Mucosa of stomach (tissue), 1 donor: ENCODE measurements around the gene MEIS1.
A peak's percentile ranks its signal among the peaks of the same experiment; 100 is the strongest.
"Not testable (repeated sequence)": the region's sequence is repeated elsewhere in the genome, so short reads cannot be mapped to it uniquely, and the experiment has no call there.

ENCODE experiments used
- H3K27me3 ChIP-seq: one replicate; pipeline ENCODE4 v1.7.0; 2013; ENCODE audit warnings: mild to moderate bottlenecking, low read length; ENCODE audit not compliant: control insufficient read depth, insufficient read depth
- H3K36me3 ChIP-seq: one replicate; pipeline ENCODE4 v1.7.0; 2013; ENCODE audit warnings: low read length; ENCODE audit not compliant: control insufficient read depth, insufficient read depth
- H3K4me1 ChIP-seq: one replicate; pipeline ENCODE4 v1.7.0; 2013; ENCODE audit warnings: mild to moderate bottlenecking, low read length; ENCODE audit not compliant: control insufficient read depth, insufficient read depth
- H3K4me3 ChIP-seq: one replicate; pipeline ENCODE4 v1.7.0; 2013; ENCODE audit warnings: low read length
- H3K9ac ChIP-seq: one replicate; pipeline ENCODE4 v1.7.0; 2013; ENCODE audit warnings: mild to moderate bottlenecking, low read length, moderate library complexity
- H3K9me3 ChIP-seq: one replicate; pipeline ENCODE4 v1.7.0; 2013; ENCODE audit warnings: mild to moderate bottlenecking, low read length, moderate library complexity; ENCODE audit not compliant: control insufficient read depth
- donor health status: Pancreatic carcinoma.

Gene MEIS1

DNA sequence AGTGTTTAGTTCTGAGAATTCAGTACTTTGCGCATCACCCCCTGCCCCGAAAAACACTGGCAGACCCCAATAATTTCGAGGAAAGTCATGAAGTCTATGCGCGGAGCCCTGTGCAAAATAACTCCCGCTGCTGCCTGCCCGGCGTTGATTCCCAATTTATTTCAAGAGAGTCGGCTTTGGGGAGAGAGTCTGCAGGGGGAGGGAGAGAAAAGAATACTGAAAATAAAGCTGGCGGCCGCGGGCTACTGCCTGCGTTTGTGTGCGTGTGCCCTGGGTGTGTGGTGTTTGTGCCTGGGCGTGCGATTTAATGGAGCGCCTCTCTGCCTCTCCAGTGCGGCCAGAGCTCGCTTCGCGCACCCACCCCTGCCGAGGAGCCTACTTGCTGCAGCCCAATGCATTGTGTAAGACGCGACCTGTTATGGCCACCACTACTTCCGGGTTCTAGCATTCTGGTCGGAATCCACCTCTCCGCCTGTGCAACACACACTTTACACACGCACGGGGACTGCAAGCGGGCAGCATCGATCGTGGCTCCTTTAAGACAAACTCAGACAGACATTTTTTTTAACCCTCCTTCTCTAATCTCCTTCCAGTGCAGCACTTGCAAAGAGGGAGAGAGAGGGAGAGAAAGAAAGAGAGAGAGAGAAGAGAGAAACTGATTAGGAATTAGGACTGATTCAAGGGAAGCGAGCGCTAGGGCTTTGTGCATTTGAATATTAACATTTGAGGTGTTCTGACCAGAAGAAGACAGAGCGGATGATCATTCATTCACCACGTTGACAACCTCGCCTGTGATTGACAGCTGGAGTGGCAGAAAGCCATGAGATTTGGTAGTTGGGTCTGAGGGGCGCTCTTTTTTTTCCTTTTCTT is at the start of gene MEIS1:
Gene MEIS1, plus strand, starts transcription at position 447 of the 870 bp plus-strand sequence. CDS start 732 bp downstream, outside the sequence.
- Histone ChIP-seq H3K4me1 (no peaks in the 10 kb centered on the region), H3K9ac (peak within 1 kb of the TSS; percentile 94), H3K4me3 (peak within 1 kb of the TSS; percentile 92), H3K36me3 (peaks cover 8% of the 10 kb centered on the region), H3K9me3 (no peaks in the 10 kb centered on the region), H3K27me3 (no peaks in the 10 kb centered on the region)

DNA sequence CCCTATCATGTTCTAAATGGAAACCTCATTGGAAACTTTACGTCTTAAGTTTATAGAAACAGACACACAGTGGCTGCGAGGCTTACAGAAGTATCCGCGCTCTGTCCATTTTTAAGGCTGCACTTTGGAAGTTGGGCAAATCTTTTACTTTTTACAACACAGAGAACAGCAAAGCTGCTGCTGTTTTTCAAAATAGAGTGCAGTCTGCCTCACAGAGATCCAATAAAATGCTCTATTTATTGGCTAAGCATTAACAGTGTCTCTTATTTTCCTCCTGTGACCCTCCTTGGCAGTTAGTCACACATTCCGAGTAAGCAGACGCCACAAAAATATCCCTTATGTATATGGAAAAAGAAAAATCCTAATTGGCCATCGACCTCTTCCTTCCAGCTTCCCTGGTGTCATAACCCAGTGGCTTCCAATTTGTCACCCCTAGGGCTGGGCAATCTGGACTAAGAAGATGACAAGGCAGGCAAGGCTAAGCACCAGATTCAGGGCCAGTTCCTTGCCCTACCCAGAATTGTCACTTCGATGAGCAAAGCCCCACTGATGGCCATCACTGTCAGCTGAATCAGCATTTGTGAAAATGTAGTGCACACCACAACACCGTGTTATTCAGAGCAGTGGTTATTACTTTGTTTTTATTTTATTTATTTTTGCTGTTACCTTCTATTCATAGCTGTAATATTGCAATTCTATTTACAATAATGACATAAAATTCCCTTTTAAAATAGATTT is 47.7 kb upstream of the MEIS1 start:
- no peaks in the 10 kb centered on the region for H3K9me3 ChIP-seq
- H3K9ac ChIP-seq = no peak overlapping the region
- no peaks in the 10 kb centered on the region for H3K27me3 ChIP-seq
- peaks cover 15% of the 10 kb centered on the region for H3K4me1 ChIP-seq
- H3K4me3 ChIP-seq = no peak overlapping the region
- no peaks in the 10 kb centered on the region for H3K36me3 ChIP-seq

DNA sequence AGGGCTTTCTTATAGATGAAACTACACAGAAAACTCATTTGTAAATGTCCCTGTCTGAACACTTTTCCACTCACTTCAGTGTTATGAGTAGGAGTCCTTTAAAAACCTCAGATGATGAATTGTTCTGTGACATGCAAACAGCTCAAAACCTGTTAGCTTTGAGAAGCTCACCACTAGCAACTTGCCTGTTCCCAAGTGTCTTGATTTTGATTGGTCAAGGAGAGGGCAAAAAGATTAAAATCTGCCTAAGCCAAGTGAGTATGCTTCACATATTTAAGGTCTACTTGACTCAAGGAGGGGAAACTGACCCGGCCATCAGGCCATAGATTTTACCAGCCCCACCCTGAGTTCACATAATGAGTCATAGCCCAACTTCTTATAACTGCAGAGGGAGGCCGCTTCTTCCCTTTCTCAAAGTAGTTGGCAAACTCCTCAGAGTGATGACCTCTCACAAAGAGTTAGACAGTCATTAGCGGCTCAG is 45.2 kb upstream of the MEIS1 start:
- peaks cover 15% of the 10 kb centered on the region for H3K4me1 ChIP-seq
- H3K4me3 ChIP-seq = no peak overlapping the region
- H3K36me3 ChIP-seq = no peaks in the 10 kb centered on the region
- H3K9ac ChIP-seq = no peak overlapping the region
- H3K27me3 ChIP-seq = no peaks in the 10 kb centered on the region
- H3K9me3 ChIP-seq = no peaks in the 10 kb centered on the region

DNA sequence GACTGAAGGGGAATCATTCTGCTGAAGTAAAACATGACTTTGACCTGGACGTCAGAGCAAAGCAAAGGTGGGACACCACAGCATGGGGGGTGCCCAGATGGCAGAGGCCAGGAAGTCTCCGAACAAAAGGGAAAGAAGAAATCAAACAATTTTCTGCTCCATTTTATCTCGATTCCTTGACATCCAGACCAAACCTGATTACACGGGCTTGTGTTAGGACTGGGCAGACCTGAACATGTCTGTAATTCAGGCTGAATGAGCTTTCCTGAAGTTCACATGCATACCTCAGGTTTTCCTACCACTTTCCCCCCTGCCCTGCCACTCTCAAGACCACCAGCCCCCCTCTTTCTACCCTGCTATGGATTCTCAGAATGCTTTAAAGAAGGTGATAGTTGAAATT is 44.8 kb upstream of the MEIS1 start:
- H3K9me3 ChIP-seq = no peaks in the 10 kb centered on the region
- H3K9ac ChIP-seq = no peak overlapping the region

DNA sequence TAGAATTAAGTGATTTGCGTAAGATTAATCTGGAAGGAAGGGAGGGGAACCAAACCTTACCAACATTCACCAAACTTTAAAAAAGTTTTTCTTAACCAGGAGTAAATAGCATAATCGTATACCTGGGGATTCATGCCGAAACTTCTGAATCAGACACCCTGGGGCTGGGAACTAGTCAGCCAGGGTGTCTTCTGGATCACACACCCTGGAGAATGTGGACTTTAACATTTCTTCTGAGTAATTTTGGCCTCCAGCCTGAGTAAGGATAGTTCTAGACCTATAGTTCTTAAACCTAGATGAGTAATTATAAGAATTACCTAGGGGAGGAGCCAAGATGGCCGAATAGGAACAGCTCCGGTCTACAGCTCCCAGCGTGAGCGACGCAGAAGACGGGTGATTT is 44.1 kb upstream of the MEIS1 start:
- Histone ChIP-seq H3K36me3 (no peaks in the 10 kb centered on the region), H3K4me1 (peaks cover 15% of the 10 kb centered on the region), H3K27me3 (no peaks in the 10 kb centered on the region), H3K9me3 (no peaks in the 10 kb centered on the region), H3K4me3 (no peak overlapping the region), H3K9ac (no peak overlapping the region)

More for the DNA sequence above, 44.8 kb upstream of the MEIS1 start:
- H3K4me3 ChIP-seq = no peak overlapping the region
- H3K27me3 ChIP-seq = no peaks in the 10 kb centered on the region
- H3K36me3 ChIP-seq = no peaks in the 10 kb centered on the region
- peaks cover 15% of the 10 kb centered on the region for H3K4me1 ChIP-seq

DNA sequence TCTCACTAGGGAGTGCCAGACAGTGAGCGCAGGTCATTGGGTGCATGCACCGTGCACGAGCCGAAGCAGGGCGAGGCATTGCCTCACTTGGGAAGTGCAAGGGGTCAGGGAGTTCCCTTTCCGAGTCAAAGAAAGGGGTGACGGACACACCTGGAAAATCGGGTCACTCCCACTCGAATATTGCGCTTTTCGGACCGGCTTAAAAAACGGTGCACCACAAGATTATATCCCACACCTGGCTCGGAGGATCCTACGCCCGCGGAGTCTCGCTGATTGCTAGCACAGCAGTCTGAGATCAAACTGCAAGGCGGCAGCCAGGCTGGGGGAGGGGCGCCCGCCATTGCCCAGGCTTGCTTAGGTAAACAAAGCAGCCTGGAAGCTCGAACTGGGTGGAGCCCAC is 43.7 kb upstream of the MEIS1 start:
- not testable (repeated sequence) for H3K27me3 ChIP-seq, H3K9ac ChIP-seq, H3K4me3 ChIP-seq, H3K36me3 ChIP-seq, H3K9me3 ChIP-seq
- peaks cover 15% of the 10 kb centered on the region for H3K4me1 ChIP-seq

DNA sequence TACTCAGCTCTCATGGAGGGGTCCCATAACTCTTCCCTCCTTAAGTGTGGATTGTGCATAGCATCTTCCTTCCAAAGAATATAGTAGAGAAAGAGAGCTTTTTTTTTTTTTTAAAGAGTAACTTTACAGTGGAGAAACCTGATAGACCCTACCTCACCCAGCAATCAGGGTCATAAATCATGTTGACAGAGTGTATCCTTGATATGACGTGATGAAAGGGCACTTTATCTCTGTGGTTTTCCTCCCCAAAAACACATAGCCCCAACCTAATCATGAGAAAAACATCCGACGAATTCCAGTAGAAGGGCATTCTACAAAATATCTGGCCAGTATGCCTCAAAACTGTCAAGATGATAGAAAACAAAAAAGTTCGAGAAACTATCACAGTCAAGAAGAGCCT is 29.5 kb upstream of the MEIS1 start:
- Histone ChIP-seq H3K4me1 (no peaks in the 10 kb centered on the region), H3K4me3 (no peak overlapping the region), H3K9ac (no peak overlapping the region), H3K27me3 (no peaks in the 10 kb centered on the region), H3K36me3 (no peaks in the 10 kb centered on the region), H3K9me3 (no peaks in the 10 kb centered on the region)

DNA sequence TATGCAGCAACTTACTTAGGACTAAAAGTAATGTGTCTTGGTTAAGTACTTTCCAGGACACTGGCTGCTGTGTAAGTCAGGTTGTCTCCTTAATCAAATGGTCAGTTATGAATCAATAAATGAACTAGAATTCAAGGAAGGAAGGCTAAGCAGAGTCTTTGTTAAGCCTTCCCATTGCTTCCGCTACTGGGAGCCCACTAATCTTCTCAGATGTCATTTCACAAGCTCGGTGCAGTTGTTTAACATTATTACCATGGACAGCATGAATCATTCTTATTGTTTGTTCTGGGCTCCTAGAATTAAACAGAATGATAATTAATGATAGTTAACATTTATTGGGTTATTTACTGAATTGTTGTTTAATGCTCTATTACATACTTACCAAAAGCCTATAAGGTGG is 26.0 kb upstream of the MEIS1 start:
- no peak overlapping the region for H3K9ac ChIP-seq
- peaks cover 7% of the 10 kb centered on the region for H3K4me1 ChIP-seq
- no peaks in the 10 kb centered on the region for H3K27me3 ChIP-seq
- no peak overlapping the region for H3K4me3 ChIP-seq
- H3K36me3 ChIP-seq = no peaks in the 10 kb centered on the region
- H3K9me3 ChIP-seq = no peaks in the 10 kb centered on the region

DNA sequence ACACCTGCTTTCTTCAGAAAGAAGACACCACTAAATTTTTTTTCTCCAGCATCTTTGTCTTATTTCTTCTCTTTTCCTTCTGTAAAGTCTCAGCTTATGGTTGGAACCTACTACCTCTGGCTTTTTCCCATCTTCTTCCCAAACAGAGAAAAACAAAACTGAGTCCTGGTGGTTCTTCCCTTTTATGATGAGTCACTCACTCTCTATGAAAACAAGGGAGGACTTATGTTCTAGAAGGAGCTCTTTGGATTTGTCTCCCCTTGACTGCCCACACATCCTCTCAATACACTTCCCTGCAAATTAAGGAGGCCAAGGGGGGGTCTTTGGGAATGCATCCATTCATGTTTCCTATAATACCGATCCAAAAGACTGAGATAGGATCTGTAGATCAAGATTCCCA is 22.1 kb upstream of the MEIS1 start:
- H3K9me3 ChIP-seq = no peaks in the 10 kb centered on the region
- no peak overlapping the region for H3K4me3 ChIP-seq
- no peaks in the 10 kb centered on the region for H3K27me3 ChIP-seq
- H3K4me1 ChIP-seq = peaks cover 7% of the 10 kb centered on the region
- H3K36me3 ChIP-seq = no peaks in the 10 kb centered on the region
- H3K9ac ChIP-seq = no peak overlapping the region

DNA sequence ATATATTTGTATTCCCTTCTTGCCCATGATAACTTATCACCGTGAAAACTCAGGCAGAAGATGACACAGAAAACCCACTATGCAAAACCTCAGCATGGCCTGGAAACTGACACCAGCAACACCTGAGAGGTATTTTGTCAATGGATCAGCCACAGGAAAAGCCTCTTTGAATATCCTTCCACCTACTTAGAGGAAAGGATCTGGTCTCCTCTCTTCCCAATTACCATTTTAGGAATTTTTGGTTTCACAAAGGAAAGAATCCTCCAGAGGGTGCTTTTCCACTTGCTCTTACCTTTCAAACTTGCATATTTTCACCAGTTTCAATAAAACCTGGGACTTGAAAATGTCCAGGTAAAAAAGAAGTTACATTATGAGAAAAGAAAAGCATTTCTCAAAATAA is 20.0 kb upstream of the MEIS1 start:
- Histone ChIP-seq H3K9ac (no peak overlapping the region), H3K9me3 (no peaks in the 10 kb centered on the region), H3K36me3 (no peaks in the 10 kb centered on the region), H3K4me3 (no peak overlapping the region), H3K27me3 (no peaks in the 10 kb centered on the region), H3K4me1 (peaks cover 7% of the 10 kb centered on the region)

DNA sequence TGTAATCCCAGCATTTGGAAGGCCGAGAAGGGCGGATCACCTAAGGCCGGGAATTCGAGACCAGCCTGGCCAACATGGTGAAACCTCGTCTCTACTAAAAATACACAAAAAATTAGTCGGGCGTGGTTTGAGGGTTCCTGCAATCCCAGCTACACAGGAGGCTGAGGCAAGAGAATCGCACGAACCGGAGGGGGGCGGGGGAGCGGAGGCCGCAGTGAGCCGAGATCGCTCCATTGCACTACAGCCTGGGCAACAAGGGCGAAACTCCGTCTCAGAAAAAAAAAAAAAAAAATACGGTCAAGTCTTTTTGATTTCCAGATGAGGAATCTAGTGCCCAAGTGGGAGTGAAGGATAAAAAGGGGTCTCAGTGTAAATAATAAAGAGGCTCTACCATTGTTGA is 16.5 kb upstream of the MEIS1 start:
- peaks cover 3% of the 10 kb centered on the region for H3K27me3 ChIP-seq
- H3K36me3 ChIP-seq = no peaks in the 10 kb centered on the region
- no peaks in the 10 kb centered on the region for H3K9me3 ChIP-seq
- no peak overlapping the region for H3K9ac ChIP-seq
- H3K4me3 ChIP-seq = no peak overlapping the region
- peaks cover 3% of the 10 kb centered on the region for H3K4me1 ChIP-seq

DNA sequence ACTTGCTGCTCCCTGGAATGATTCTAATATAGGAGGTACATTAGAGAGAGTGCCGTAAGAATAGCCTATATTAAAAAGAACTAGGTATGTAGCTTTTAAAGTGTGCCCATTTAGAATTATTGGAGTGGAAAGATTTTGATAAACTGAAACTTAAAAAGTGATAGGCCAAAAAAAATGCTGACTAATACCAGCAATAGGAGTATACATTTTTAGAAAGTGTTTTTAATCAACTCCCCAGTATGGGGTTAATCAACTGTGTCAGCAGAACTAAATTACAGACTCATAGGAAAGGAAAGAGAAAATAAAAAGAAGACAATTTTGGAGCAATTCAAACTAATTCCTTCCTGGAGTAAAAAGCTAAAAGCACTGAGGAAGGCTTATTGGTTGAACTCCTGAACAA is 13.3 kb upstream of the MEIS1 start:
- Histone ChIP-seq H3K4me3 (no peak overlapping the region), H3K9me3 (no peaks in the 10 kb centered on the region), H3K4me1 (peaks cover 8% of the 10 kb centered on the region), H3K9ac (no peak overlapping the region), H3K27me3 (peaks cover 17% of the 10 kb centered on the region), H3K36me3 (no peaks in the 10 kb centered on the region)
